H1 (cell line): ENCODE data around the gene ERGIC2. TPM values are rescaled to one million over a fixed set of nuclear protein-coding genes. Genes with fewer than 3 reads are reported as not detected.

Experiments used
- CEBPB ChIP-seq: IDR thresholded peaks from 2 replicates; pipeline ENCODE4 v1.6.1; 2012; ENCODE audit warnings: low read depth, low read length
- CHD7 ChIP-seq: fragments of 300-600 bp; sonication (generic); IDR thresholded peaks from 2 replicates; pipeline ENCODE4 v1.7.1; 2012; ENCODE audit warnings: low read length, moderate library complexity, mild to moderate bottlenecking, inconsistent platforms; ENCODE audit not compliant: insufficient replicate concordance
- E2F6 ChIP-seq: IDR thresholded peaks from 2 replicates; pipeline ENCODE4 v1.6.1; 2012; ENCODE audit warnings: inconsistent platforms
- EP300 ChIP-seq, 2 experiments: IDR thresholded peaks; 1 replicate in 1 of 2; 2 replicates in 1 of 2; pipeline ENCODE4 v1.6.1; 2011 to 2012; ENCODE audit warnings: low read depth in 2 of 2, low read length in 2 of 2, mild to moderate bottlenecking in 2 of 2, borderline replicate concordance in 1 of 2, inconsistent platforms in 1 of 2, moderate library complexity in 1 of 2
- EZH2 ChIP-seq: fragments of 200-600 bp; sonication (generic); IDR thresholded peaks from 2 replicates; pipeline ENCODE4 v1.7.1; 2012; ENCODE audit warnings: low read depth, mild to moderate bottlenecking, moderate library complexity, low read length, inconsistent platforms; ENCODE audit not compliant: severe bottlenecking
- PHF8 ChIP-seq: fragments of 200-600 bp; sonication (generic); conservative IDR thresholded peaks from 2 replicates; pipeline ENCODE4 v1.7.1; 2012; ENCODE audit warnings: low read depth, mild to moderate bottlenecking, inconsistent platforms, low read length, moderate library complexity
- POLR2AphosphoS5 ChIP-seq: IDR thresholded peaks from 2 replicates; pipeline ENCODE4 v1.6.1; 2011; ENCODE audit warnings: low read depth, low read length
- polyA plus RNA-seq, 7 experiments: library from polyadenylated mRNA; depleted of rRNA in 3 of 7; stranded (reverse) in 5 of 7; unstranded in 2 of 7; fragments of >200 nt in 5 of 7; fragments of 200-250 nt in 2 of 7; gene quantifications; 1 replicate in 5 of 7; 2 replicates in 1 of 7; 4 replicates in 1 of 7; pipeline versions ENCODE4 v1.2.1 to v1.2.3, GENCODE V29; 2011 to 2013; ENCODE audit warnings: missing spikeins in 2 of 7, mixed read lengths in 2 of 7
- total RNA-seq: library from RNA; stranded (reverse); fragmentation: NEBNext Ultra II Directional; extraction: Animal tissue kit (Norgen Biotek cat#: 25700); gene quantifications from 2 replicates; pipeline ENCODE4 v1.2.1, GENCODE V29; 2021
- TF ChIP-seq, protein P1 (sequence below), 3 experiments: IDR thresholded peaks; 1 replicate in 2 of 3; 2 replicates in 1 of 3; pipeline versions ENCODE4 v1.5.1 to v1.6.1; 2011; ENCODE audit warnings: low read length in 3 of 3, mild to moderate bottlenecking in 3 of 3, inconsistent platforms in 2 of 3, low read depth in 1 of 3, moderate library complexity in 1 of 3; ENCODE audit not compliant: insufficient read depth in 1 of 3; ENCODE audit errors: control extremely low read depth in 1 of 3

ERGIC2 gene
- total and polyA plus RNA-seq, 2 of the 8 experiments (the other 6 are each of a cell fraction or from before 2014, with no cell fraction given): 16.5 to 61.8 TPM

DNA sequence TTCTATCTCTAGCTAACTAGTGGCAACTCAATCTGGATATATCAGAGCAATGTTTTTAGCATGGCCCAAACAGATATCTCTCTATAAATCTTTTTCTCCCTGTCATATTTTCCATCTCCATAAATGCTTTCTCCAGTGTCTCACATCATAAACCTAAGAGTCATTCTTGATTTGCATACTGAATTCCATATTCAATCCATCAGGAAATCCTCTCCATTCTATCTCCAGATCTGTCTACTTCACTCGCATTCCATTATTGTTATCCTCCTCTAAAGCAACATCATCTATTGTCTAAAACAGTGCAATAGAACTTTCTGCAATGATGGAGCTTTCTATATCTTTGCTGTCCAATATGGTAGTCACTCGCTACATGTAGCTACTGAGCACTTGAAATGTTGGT, 45.5 kb upstream of the ERGIC2 start (continued):
- no peak for TF ChIP-seq CHD7
- no peak for TF ChIP-seq EZH2
- no peak for TF ChIP-seq EP300 (IDR thresholded peaks at IDR 0.05; ENCODE audit: borderline replicate concordance in 1 of 2, low read depth in 2 of 2, low read length in 2 of 2)
- TF ChIP-seq E2F6: no peak
- TF ChIP-seq PHF8: no peak
- TF ChIP-seq CEBPB: no peak
- TF ChIP-seq, protein P1, sequence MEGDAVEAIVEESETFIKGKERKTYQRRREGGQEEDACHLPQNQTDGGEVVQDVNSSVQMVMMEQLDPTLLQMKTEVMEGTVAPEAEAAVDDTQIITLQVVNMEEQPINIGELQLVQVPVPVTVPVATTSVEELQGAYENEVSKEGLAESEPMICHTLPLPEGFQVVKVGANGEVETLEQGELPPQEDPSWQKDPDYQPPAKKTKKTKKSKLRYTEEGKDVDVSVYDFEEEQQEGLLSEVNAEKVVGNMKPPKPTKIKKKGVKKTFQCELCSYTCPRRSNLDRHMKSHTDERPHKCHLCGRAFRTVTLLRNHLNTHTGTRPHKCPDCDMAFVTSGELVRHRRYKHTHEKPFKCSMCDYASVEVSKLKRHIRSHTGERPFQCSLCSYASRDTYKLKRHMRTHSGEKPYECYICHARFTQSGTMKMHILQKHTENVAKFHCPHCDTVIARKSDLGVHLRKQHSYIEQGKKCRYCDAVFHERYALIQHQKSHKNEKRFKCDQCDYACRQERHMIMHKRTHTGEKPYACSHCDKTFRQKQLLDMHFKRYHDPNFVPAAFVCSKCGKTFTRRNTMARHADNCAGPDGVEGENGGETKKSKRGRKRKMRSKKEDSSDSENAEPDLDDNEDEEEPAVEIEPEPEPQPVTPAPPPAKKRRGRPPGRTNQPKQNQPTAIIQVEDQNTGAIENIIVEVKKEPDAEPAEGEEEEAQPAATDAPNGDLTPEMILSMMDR (IDR thresholded peaks at IDR 0.05; ENCODE audit: control extremely low read depth in 1 of 3, insufficient read depth in 1 of 3, low read depth in 1 of 3, low read length in 3 of 3): no peak
- no peak for TF ChIP-seq POLR2AphosphoS5
